HepG2 (cell line): ENCODE results near the gene NUP107. TPM values are rescaled to one million over a fixed set of nuclear protein-coding genes. Genes with fewer than 3 reads are reported as not detected.

Experiments used
- CREB3 ChIP-seq: sonication (generic); formaldehyde crosslinking; IDR thresholded peaks from 2 replicates; pipeline ENCODE4 v1.5.0; 2020; ENCODE audit warnings: missing genetic modification reagents
- DPF2 ChIP-seq: sonication (generic); formaldehyde crosslinking; IDR thresholded peaks from 2 replicates; pipeline ENCODE4 v1.4.0; 2020; ENCODE audit warnings: mild to moderate bottlenecking, low read depth, missing genetic modification reagents, borderline replicate concordance
- EED ChIP-seq: sonication (generic); formaldehyde crosslinking; IDR thresholded peaks from 2 replicates; pipeline ENCODE4 v1.5.0; 2020; ENCODE audit warnings: mild to moderate bottlenecking, missing genetic modification reagents
- ERF ChIP-seq: IDR thresholded peaks from 2 replicates; pipeline ENCODE4 v1.6.1; 2018; ENCODE audit warnings: missing biosample characterization, missing genetic modification reagents
- PATZ1 ChIP-seq: sonication (generic); formaldehyde crosslinking; IDR thresholded peaks from 2 replicates; pipeline ENCODE4 v1.4.0; 2020; ENCODE audit warnings: missing genetic modification reagents
- PAWR ChIP-seq: sonication (generic); formaldehyde crosslinking; IDR thresholded peaks from 2 replicates; pipeline ENCODE4 v1.4.0; 2020; ENCODE audit warnings: missing genetic modification reagents, mild to moderate bottlenecking, borderline replicate concordance
- POGZ ChIP-seq: sonication (generic); formaldehyde crosslinking; IDR thresholded peaks from 2 replicates; pipeline ENCODE4 v1.4.0; 2020; ENCODE audit warnings: mild to moderate bottlenecking, missing genetic modification reagents
- REXO4 ChIP-seq: sonication (generic); formaldehyde crosslinking; IDR thresholded peaks from 2 replicates; pipeline ENCODE4 v1.8.0; 2022; ENCODE audit warnings: missing genetic modification reagents, mild to moderate bottlenecking, borderline replicate concordance
- SAP130 ChIP-seq: IDR thresholded peaks from 2 replicates; pipeline ENCODE4 v1.6.1; 2016; ENCODE audit warnings: low read depth
- SP140L ChIP-seq: sonication (generic); formaldehyde crosslinking; IDR thresholded peaks from 2 replicates; pipeline ENCODE4 v1.4.0; 2020; ENCODE audit warnings: missing genetic modification reagents, borderline replicate concordance
- SP2 ChIP-seq: sonication (generic); formaldehyde crosslinking; IDR thresholded peaks from 2 replicates; pipeline ENCODE4 v1.5.1; 2020; ENCODE audit warnings: mild to moderate bottlenecking, missing genetic modification reagents
- TOE1 ChIP-seq: sonication (generic); formaldehyde crosslinking; IDR thresholded peaks from 2 replicates; pipeline ENCODE4 v1.4.0; 2020; ENCODE audit warnings: mild to moderate bottlenecking, missing genetic modification reagents
- ZBTB44 ChIP-seq: sonication (generic); formaldehyde crosslinking; IDR thresholded peaks from 2 replicates; pipeline ENCODE4 v1.4.0; 2020; ENCODE audit warnings: missing genetic modification reagents
- ZFP36L2 ChIP-seq: sonication (generic); formaldehyde crosslinking; IDR thresholded peaks from 2 replicates; pipeline ENCODE4 v1.4.0; 2020; ENCODE audit warnings: missing genetic modification reagents
- ZNF558 ChIP-seq: sonication (generic); formaldehyde crosslinking; IDR thresholded peaks from 2 replicates; pipeline ENCODE4 v1.9.0; 2022; ENCODE audit warnings: mild to moderate bottlenecking, missing genetic modification reagents, borderline replicate concordance
- ZNF691 ChIP-seq: sonication (generic); formaldehyde crosslinking; IDR thresholded peaks from 2 replicates; pipeline ENCODE4 v1.4.0; 2020; ENCODE audit warnings: missing genetic modification reagents, low read depth, mild to moderate bottlenecking, borderline replicate concordance
- ZNF766 ChIP-seq: sonication (generic); formaldehyde crosslinking; IDR thresholded peaks from 2 replicates; pipeline ENCODE4 v1.5.0; 2020; ENCODE audit warnings: missing genetic modification reagents, borderline replicate concordance
- ZNF841 ChIP-seq: sonication (generic); formaldehyde crosslinking; IDR thresholded peaks from 2 replicates; pipeline ENCODE4 v1.8.1; 2023; ENCODE audit warnings: missing genetic modification reagents, borderline replicate concordance
- polyA plus RNA-seq, 8 experiments: library from polyadenylated mRNA; depleted of rRNA in 3 of 8; stranded (reverse) in 7 of 8; unstranded in 1 of 8; fragments of >200 nt; fragmentation: Illumina TruSeq in 4 of 8; extraction: Trizol in 4 of 8; gene quantifications; 2 replicates each; pipeline versions ENCODE4 v1.2.1 to v1.2.3, GENCODE V29; 2011 to 2016; ENCODE audit warnings: low read depth in 4 of 8, missing spikeins in 1 of 8, mixed read lengths in 1 of 8; ENCODE audit not compliant: insufficient read depth in 1 of 8
- total RNA-seq, 5 experiments: library from RNA; depleted of rRNA; stranded (reverse); fragments of >200 nt; fragmentation: Illumina TruSeq; extraction: Trizol; gene quantifications; 2 replicates each; pipeline ENCODE4 v1.2.3, GENCODE V29; 2016; ENCODE audit warnings: low read depth in 1 of 5

Gene NUP107
- total and polyA plus RNA-seq, 2 of the 13 experiments (the other 11 are each of a cell fraction or from before 2014, with no cell fraction given) = 54.7 to 100 TPM

GRCh38 chr12:68686595-68687521 is at the start of gene NUP107 (continued):
- TF ChIP-seq ZNF691 (CRISPR knock-in tag) (peak; percentile 93; the same call in 1 of the 2 replicates), SP2 (CRISPR knock-in tag) (0 out of 2 replicates have a peak, but pooled peaks have one; percentile 42), SAP130 (CRISPR knock-in tag) (peak; percentile 99), ZNF766 (CRISPR knock-in tag) (peak; percentile 92; the same call in 1 of the 2 replicates), PAWR (CRISPR knock-in tag) (no peak), CREB3 (no peak), REXO4 (no peak), PATZ1 (CRISPR knock-in tag) (no peak; the same call in 1 of the 2 replicates), TOE1 (CRISPR knock-in tag) (peak; percentile 93), ZNF558 (no peak), ZBTB44 (peak; percentile 95), SP140L (CRISPR knock-in tag) (0 out of 2 replicates have a peak, but pooled peaks have one; percentile 38), DPF2 (CRISPR knock-in tag) (no peak), POGZ (peak; percentile 94; the same call in 1 of the 2 replicates), EED (CRISPR knock-in tag) (no peak), ZNF841 (CRISPR knock-in tag) (no peak), ERF (CRISPR knock-in tag) (peak; percentile 88), ZFP36L2 (CRISPR knock-in tag) (peak; percentile 80; the same call in 1 of the 2 replicates)
